ENCODE data around the gene SFRP4. TPM values are rescaled to one million over a fixed set of nuclear protein-coding genes. Genes with fewer than 3 reads are reported as not detected.
A peak's percentile ranks its signal among the peaks of the same experiment; 100 is the strongest.

SFRP4 gene
- total and polyA plus RNA-seq, 2 donors (not counting 1 experiment from before 2014, with no cell fraction given): 1.5 to 7.3 TPM

GRCh38 chr7:37921876-37922275 lies 5.3 kb upstream of the SFRP4 start:
- no peak for DNase-seq (ENCODE audit: low read depth in 2 of 2)
- Histone ChIP-seq H3K36me3 (ENCODE audit: control insufficient read depth, insufficient read depth, low read length) (no peaks in the 10 kb centered on the region), H3K79me2 (ENCODE audit: control insufficient read depth, insufficient read depth, low read length) (no peaks in the 10 kb centered on the region), H3K27me3 (ENCODE audit: control insufficient read depth, insufficient read depth, low read length) (peaks cover 5% of the 10 kb centered on the region), H3K9me3 (ENCODE audit: control insufficient read depth, insufficient read depth, low read depth, low read length) (no peaks in the 10 kb centered on the region), H3K9ac (ENCODE audit: insufficient read depth, low read length) (no peak overlapping the region), H3K4me2 (ENCODE audit: extremely low read depth, insufficient read depth, low read length) (peak overlapping the region; percentile 33), H4K20me1 (ENCODE audit: control insufficient read depth, extremely low read depth, insufficient read depth, low read length) (no peaks in the 10 kb centered on the region), H2AFZ (ENCODE audit: low read length) (no peak overlapping the region), H3K4me3 (replicated peaks in 1 of 4; ENCODE audit: control extremely low read depth in 1 of 4, insufficient read depth in 1 of 4, low read depth in 3 of 4, low read length in 4 of 4) (peak overlapping the region in 1 of 4 experiments; percentile 68), H3K27ac (ENCODE audit: insufficient read depth, low read length) (no peak overlapping the region), H3K4me1 (ENCODE audit: control insufficient read depth, extremely low read depth, insufficient read depth, low read length) (no peaks in the 10 kb centered on the region)
- TF ChIP-seq EZH2 (IDR thresholded peaks at IDR 0.05; ENCODE audit: low read length, missing control alignments): no peak
- TF ChIP-seq, protein P1, sequence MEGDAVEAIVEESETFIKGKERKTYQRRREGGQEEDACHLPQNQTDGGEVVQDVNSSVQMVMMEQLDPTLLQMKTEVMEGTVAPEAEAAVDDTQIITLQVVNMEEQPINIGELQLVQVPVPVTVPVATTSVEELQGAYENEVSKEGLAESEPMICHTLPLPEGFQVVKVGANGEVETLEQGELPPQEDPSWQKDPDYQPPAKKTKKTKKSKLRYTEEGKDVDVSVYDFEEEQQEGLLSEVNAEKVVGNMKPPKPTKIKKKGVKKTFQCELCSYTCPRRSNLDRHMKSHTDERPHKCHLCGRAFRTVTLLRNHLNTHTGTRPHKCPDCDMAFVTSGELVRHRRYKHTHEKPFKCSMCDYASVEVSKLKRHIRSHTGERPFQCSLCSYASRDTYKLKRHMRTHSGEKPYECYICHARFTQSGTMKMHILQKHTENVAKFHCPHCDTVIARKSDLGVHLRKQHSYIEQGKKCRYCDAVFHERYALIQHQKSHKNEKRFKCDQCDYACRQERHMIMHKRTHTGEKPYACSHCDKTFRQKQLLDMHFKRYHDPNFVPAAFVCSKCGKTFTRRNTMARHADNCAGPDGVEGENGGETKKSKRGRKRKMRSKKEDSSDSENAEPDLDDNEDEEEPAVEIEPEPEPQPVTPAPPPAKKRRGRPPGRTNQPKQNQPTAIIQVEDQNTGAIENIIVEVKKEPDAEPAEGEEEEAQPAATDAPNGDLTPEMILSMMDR (conservative IDR thresholded peaks at IDR 0.05 in 1 of 2, IDR thresholded peaks at IDR 0.05 in 1 of 2; ENCODE audit: low read depth in 1 of 2, low read length in 2 of 2): no peak

DNA sequence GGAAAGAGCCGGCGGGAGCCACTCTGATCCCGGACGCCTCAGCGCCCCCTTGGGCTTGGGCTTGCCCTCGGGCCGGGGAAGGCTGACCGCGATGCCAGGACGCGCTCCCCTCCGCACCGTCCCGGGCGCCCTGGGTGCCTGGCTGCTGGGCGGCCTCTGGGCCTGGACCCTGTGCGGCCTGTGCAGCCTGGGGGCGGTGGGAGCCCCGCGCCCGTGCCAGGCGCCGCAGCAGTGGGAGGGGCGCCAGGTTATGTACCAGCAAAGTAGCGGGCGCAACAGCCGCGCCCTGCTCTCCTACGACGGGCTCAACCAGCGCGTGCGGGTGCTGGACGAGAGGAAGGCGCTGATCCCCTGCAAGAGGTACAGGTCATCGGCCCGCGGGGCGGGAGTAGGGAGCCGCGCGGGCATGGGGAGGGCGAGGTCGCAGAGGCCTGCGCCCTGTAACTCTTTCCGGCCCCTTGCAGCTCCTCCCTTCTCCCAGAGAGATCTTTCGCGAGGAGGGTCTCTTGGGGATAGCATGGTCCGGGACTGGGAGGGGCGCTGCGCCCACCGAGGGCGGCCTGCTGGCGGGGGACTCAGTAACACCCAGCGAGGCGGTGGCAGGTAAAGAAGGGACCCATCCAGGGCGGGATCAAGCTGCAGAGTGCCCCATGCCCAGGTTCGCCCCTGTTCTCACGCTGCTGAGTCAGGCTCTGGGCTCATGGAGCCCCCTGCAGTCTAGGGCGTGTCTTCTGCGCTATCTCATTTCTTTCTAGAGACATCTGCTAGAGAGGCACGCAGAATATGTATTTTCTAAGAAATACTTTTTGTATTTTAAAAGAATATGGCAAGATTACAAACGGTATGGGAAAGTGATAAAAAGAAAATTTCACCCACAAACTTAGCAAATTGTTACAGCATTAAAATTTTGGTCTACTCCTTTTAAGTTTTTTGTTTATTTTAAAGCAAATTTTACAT lies 4.5 kb upstream of the SFRP4 start:
- H4K20me1 ChIP-seq (ENCODE audit: control insufficient read depth, extremely low read depth, insufficient read depth, low read length): no peaks in the 10 kb centered on the region
- H3K27me3 ChIP-seq (ENCODE audit: control insufficient read depth, insufficient read depth, low read length): peaks cover 7% of the 10 kb centered on the region
- DNase-seq (ENCODE audit: low read depth in 2 of 2): peak in 1 of 2 donors; percentile 56
- H3K9ac ChIP-seq (ENCODE audit: insufficient read depth, low read length): peak overlapping the region; percentile 57
- no peak for TF ChIP-seq EZH2 (IDR thresholded peaks at IDR 0.05; ENCODE audit: low read length, missing control alignments)
- TF ChIP-seq, protein P1 (conservative IDR thresholded peaks at IDR 0.05 in 1 of 2, IDR thresholded peaks at IDR 0.05 in 1 of 2; ENCODE audit: low read depth in 1 of 2, low read length in 2 of 2): no peak
- no peaks in the 10 kb centered on the region for H3K9me3 ChIP-seq (ENCODE audit: control insufficient read depth, insufficient read depth, low read depth, low read length)
- H2AFZ ChIP-seq (ENCODE audit: low read length): peak overlapping the region; percentile 71
- no peaks in the 10 kb centered on the region for H3K79me2 ChIP-seq (ENCODE audit: control insufficient read depth, insufficient read depth, low read length)
- peak overlapping the region; percentile 83 for H3K4me2 ChIP-seq (ENCODE audit: extremely low read depth, insufficient read depth, low read length)
- H3K27ac ChIP-seq (ENCODE audit: insufficient read depth, low read length): peak overlapping the region; percentile 22
- H3K4me1 ChIP-seq (ENCODE audit: control insufficient read depth, extremely low read depth, insufficient read depth, low read length): no peaks in the 10 kb centered on the region
- peak overlapping the region; percentile 38 to 68 (median 59) for H3K4me3 ChIP-seq (replicated peaks in 1 of 4; ENCODE audit: control extremely low read depth in 1 of 4, insufficient read depth in 1 of 4, low read depth in 3 of 4, low read length in 4 of 4)
- H3K36me3 ChIP-seq (ENCODE audit: control insufficient read depth, insufficient read depth, low read length): no peaks in the 10 kb centered on the region

DNA sequence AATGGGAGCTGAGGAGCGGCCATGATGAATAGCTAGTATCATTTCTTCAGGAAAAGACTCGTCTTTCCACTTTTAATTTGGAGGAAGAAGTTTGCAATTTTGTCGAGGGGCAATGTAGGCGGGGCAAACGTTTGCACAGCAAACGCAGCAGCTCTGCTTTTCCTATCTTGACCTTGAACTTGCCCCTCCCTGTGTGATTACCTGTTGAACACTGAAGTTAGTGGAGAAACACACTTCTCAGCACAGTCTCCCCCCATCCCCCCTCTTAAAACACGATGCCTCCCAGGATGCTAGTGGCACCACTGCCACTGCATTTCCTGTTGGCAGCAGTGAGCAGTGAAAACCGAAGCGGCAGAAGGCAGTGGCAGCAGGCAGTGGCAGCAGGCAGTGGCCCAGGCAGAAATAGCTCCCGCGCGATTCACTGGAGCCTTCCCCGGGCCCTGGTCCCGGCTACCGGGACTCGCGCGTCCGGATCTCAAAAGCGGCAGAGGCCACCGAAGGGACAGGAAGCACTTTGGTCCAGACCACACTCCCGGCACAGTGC lies 3.8 kb upstream of the SFRP4 start, which contains the start of gene EPDR1:
TSS of gene EPDR1 (plus strand) at position 336 of the 544 bp plus-strand sequence. CDS start 300 bp downstream, outside the sequence.
- peak in 1 of 2 donors; percentile 38 for DNase-seq (ENCODE audit: low read depth in 2 of 2)
- Histone ChIP-seq H3K79me2 (ENCODE audit: control insufficient read depth, insufficient read depth, low read length) (no peaks in the 10 kb centered on the region), H4K20me1 (ENCODE audit: control insufficient read depth, extremely low read depth, insufficient read depth, low read length) (no peaks in the 10 kb centered on the region), H2AFZ (ENCODE audit: low read length) (peak within 1 kb of the TSS; percentile 71), H3K27ac (ENCODE audit: insufficient read depth, low read length) (peak within 1 kb of the TSS; percentile 22), H3K4me2 (ENCODE audit: extremely low read depth, insufficient read depth, low read length) (peak within 1 kb of the TSS; percentile 83), H3K9ac (ENCODE audit: insufficient read depth, low read length) (peak within 1 kb of the TSS; percentile 57), H3K4me1 (ENCODE audit: control insufficient read depth, extremely low read depth, insufficient read depth, low read length) (no peaks in the 10 kb centered on the region), H3K9me3 (ENCODE audit: control insufficient read depth, insufficient read depth, low read depth, low read length) (no peaks in the 10 kb centered on the region), H3K27me3 (ENCODE audit: control insufficient read depth, insufficient read depth, low read length) (peaks cover 11% of the 10 kb centered on the region), H3K36me3 (ENCODE audit: control insufficient read depth, insufficient read depth, low read length) (no peaks in the 10 kb centered on the region), H3K4me3 (replicated peaks in 1 of 4; ENCODE audit: control extremely low read depth in 1 of 4, insufficient read depth in 1 of 4, low read depth in 3 of 4, low read length in 4 of 4) (peak within 1 kb of the TSS; percentile 38 to 68 (median 59))
- TF ChIP-seq EZH2 (IDR thresholded peaks at IDR 0.05; ENCODE audit: low read length, missing control alignments): no peak

Measured in fibroblast of lung (primary cell).